Activated CD4-positive, alpha-beta T cell treated with anti-CD3 and anti-CD28 coated beads, Interleukin-2, Interleukin-4, amounts not matched to agents 100 ng/mL and 50 ng/mL, durations not matched to agents 16 hours and 8 hours (primary cell): Measurements from ENCODE around the gene HSD17B14.
"Not testable (repeated sequence)": the region's sequence is repeated elsewhere in the genome, so short reads cannot be mapped to it uniquely, and the experiment has no call there.

ENCODE experiments used
- DNase-seq: peaks from one replicate; pipeline ENCODE4 v3.0.0-alpha.2; 2020; ENCODE audit warnings: low spot score

HSD17B14 gene

GRCh38 chr19:48836089-48837017 is at the start of gene HSD17B14:
HSD17B14 (minus strand) TSS chr19:48836491; CDS start chr19:48836411, 80 bp downstream.
- no peak for DNase-seq

- no peak for DNase-seq
These were observed 47.4 kb upstream of the HSD17B14 start for GRCh38 chr19:48883726-48884125.

GRCh38 chr19:48881741-48882657 is 45.7 kb upstream of the HSD17B14 start:
- DNase-seq, result peak; percentile 31

- not testable (repeated sequence) for DNase-seq
These were observed 43.4 kb upstream of the HSD17B14 start for GRCh38 chr19:48879696-48880095.

GRCh38 chr19:48879025-48879637 is 42.8 kb upstream of the HSD17B14 start:
- DNase-seq, result no peak

- DNase-seq, result peak; percentile 41
These were observed 42.1 kb upstream of the HSD17B14 start for GRCh38 chr19:48878196-48879024.

GRCh38 chr19:48877855-48878195 is 41.5 kb upstream of the HSD17B14 start:
- no peak for DNase-seq

GRCh38 chr19:48876043-48876981 is 40.0 kb upstream of the HSD17B14 start:
- peak; percentile 61 for DNase-seq

GRCh38 chr19:48874303-48875135 is 38.2 kb upstream of the HSD17B14 start:
- no peak for DNase-seq

- DNase-seq, result no peak
These were observed 37.4 kb upstream of the HSD17B14 start for GRCh38 chr19:48873476-48874302.

- DNase-seq, result peak; percentile 85
These were observed 36.7 kb upstream of the HSD17B14 start for GRCh38 chr19:48872884-48873475.

GRCh38 chr19:48872182-48872883 is 36.0 kb upstream of the HSD17B14 start, which contains the start of gene PPP1R15A:
PPP1R15A (plus strand) TSS chr19:48872421; CDS start chr19:48873234, 813 bp downstream.
- peak; percentile 99 for DNase-seq

GRCh38 chr19:48871471-48872181 is 35.3 kb upstream of the HSD17B14 start:
- not testable (repeated sequence) for DNase-seq

- no peak for DNase-seq
These were observed 33.8 kb upstream of the HSD17B14 start for GRCh38 chr19:48870048-48870447.

GRCh38 chr19:48868114-48868886 is 32.0 kb upstream of the HSD17B14 start, which contains the start of gene PLEKHA4:
PLEKHA4 (minus strand) TSS chr19:48868617; CDS start chr19:48867620, 997 bp downstream.
- no peak for DNase-seq

- DNase-seq, result no peak
These were observed 31.4 kb upstream of the HSD17B14 start for GRCh38 chr19:48867746-48868113.
